Mammary epithelial cell (primary cell): ENCODE measurements around the gene ARHGAP42.

Source experiments
- CTCF ChIP-seq, 2 donors: IDR thresholded peaks in 1 of 2; conservative IDR thresholded peaks in 1 of 2; 2 replicates each; pipeline ENCODE4 v1.5.1; 2011 to 2012; ENCODE audit warnings: inconsistent platforms in 2 of 2, low read length in 2 of 2, mild to moderate bottlenecking in 2 of 2, control low read depth in 1 of 2, low read depth in 1 of 2; ENCODE audit not compliant: insufficient read depth in 1 of 2; ENCODE audit errors: extremely low read depth in 1 of 2
- EZH2 ChIP-seq: IDR thresholded peaks from 2 replicates; pipeline ENCODE4 v1.6.1; 2012; ENCODE audit warnings: low read length, inconsistent platforms, borderline replicate concordance

- TF ChIP-seq CTCF (conservative IDR thresholded peaks at IDR 0.05 in 1 of 2, IDR thresholded peaks at IDR 0.05 in 1 of 2; ENCODE audit: extremely low read depth in 1 of 2, insufficient read depth in 1 of 2, low read depth in 1 of 2, low read length in 2 of 2) (no peak), EZH2 (no peak)
Measured at GRCh38 chr11:100869328-100869727, 182.2 kb downstream of the ARHGAP42 start.
